Gastroesophageal sphincter (tissue), 3 donors: ENCODE results near the gene KRT6A.

ENCODE experiments used
- CTCF ChIP-seq, 4 experiments: fragments of 200-600 bp in 2 of 4; fragments of 450-650 bp in 2 of 4; sonication (generic) in 1 of 4; IDR thresholded peaks; one replicate each; pipeline ENCODE4 v1.5.1; 2017 to 2019; ENCODE audit warnings: antibody characterized with exemption in 4 of 4, mild to moderate bottlenecking in 2 of 4, moderate library complexity in 2 of 4
- EP300 ChIP-seq: sonication (generic); formaldehyde crosslinking; IDR thresholded peaks from one replicate; pipeline ENCODE4 v1.6.1; 2017; ENCODE audit warnings: antibody characterized with exemption, mild to moderate bottlenecking
- POLR2A ChIP-seq, 2 donors: fragments of 450-650 bp; IDR thresholded peaks; one replicate each; pipeline ENCODE4 v1.6.1; 2017; ENCODE audit warnings: antibody characterized with exemption in 2 of 2, mild to moderate bottlenecking in 2 of 2, moderate library complexity in 1 of 2
- POLR2AphosphoS5 ChIP-seq: sonication (generic); formaldehyde crosslinking; IDR thresholded peaks from one replicate; pipeline ENCODE4 v1.6.1; 2017; ENCODE audit warnings: antibody characterized with exemption

- TF ChIP-seq CTCF (IDR thresholded peaks at IDR 0.05) (no peak), POLR2A (IDR thresholded peaks at IDR 0.05) (no peak), POLR2AphosphoS5 (no peak), EP300 (no peak)
These were observed 25.7 kb upstream of the KRT6A start for GRCh38 chr12:52518574-52519386.
